ENCODE data around the gene PTPRT. TPM values are rescaled to one million over a fixed set of nuclear protein-coding genes. Genes with fewer than 3 reads are reported as not detected.

Gene PTPRT
- total RNA-seq, 1 donor from 2014 or later = not detected

DNA sequence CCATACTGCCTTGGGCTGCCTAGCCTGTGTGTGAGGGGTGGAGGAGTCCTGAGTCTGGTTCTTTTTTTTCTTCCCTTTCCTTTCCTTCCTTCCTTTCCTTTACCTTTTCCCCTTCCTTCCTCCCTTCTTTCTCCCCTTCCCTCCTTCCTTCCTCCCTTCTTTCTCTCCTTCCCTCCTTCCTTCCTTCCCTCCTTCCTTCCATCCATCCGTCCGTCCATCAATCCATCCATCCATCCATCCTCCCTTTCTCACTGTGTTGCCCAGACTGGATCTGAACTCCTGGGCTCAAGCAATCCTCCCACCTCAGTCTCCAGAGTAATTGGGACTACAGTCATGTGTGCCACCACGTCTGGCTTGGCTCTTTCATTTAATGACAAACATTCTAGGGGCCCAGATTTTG, 820.8 kb downstream of the PTPRT start:
- H3K9me3 Mint-ChIP-seq (ENCODE audit: low read depth) = peaks cover 3% of the 10 kb centered on the region
- no peak overlapping the region for H3K27ac Mint-ChIP-seq (ENCODE audit: unreplicated experiment)
- no peak for DNase-seq (ENCODE audit: low spot score)
- no peaks in the 10 kb centered on the region for H3K27me3 Mint-ChIP-seq (ENCODE audit: low read depth)
- no peaks in the 10 kb centered on the region for H3K36me3 Mint-ChIP-seq (ENCODE audit: low read depth)
- no peak overlapping the region for H3K4me3 Mint-ChIP-seq (ENCODE audit: unreplicated experiment)
- H3K4me1 Mint-ChIP-seq (ENCODE audit: low read depth) = no peaks in the 10 kb centered on the region
- TF ChIP-seq, protein P1, sequence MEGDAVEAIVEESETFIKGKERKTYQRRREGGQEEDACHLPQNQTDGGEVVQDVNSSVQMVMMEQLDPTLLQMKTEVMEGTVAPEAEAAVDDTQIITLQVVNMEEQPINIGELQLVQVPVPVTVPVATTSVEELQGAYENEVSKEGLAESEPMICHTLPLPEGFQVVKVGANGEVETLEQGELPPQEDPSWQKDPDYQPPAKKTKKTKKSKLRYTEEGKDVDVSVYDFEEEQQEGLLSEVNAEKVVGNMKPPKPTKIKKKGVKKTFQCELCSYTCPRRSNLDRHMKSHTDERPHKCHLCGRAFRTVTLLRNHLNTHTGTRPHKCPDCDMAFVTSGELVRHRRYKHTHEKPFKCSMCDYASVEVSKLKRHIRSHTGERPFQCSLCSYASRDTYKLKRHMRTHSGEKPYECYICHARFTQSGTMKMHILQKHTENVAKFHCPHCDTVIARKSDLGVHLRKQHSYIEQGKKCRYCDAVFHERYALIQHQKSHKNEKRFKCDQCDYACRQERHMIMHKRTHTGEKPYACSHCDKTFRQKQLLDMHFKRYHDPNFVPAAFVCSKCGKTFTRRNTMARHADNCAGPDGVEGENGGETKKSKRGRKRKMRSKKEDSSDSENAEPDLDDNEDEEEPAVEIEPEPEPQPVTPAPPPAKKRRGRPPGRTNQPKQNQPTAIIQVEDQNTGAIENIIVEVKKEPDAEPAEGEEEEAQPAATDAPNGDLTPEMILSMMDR (IDR thresholded peaks at IDR 0.05) = no peak

DNA sequence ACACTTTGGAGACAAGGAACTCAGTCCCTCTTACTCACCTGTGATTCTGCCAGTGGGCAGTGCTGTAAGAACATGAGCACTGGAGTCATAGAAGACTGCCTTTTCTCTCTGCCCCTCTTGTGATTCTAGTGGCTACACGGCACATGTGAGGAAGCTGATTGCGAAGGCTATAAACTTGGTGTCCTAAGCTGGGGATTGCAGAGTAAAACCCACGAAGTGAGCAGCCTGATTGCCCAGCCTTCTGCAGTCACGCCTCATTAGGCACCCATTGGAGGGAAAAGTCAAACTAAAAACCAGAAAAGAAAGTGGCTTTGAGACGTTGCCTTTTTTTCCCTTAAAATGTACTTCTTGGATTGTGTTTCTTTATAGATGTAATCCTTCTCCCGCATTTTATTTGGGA, 823.1 kb downstream of the PTPRT start:
- H3K27ac Mint-ChIP-seq (ENCODE audit: unreplicated experiment) = no peak overlapping the region
- H3K27me3 Mint-ChIP-seq (ENCODE audit: low read depth) = no peaks in the 10 kb centered on the region
- no peak overlapping the region for H3K4me3 Mint-ChIP-seq (ENCODE audit: unreplicated experiment)
- no peak for DNase-seq (ENCODE audit: low spot score)
- no peaks in the 10 kb centered on the region for H3K36me3 Mint-ChIP-seq (ENCODE audit: low read depth)
- TF ChIP-seq, protein P1 (IDR thresholded peaks at IDR 0.05) = no peak
- H3K9me3 Mint-ChIP-seq (ENCODE audit: low read depth) = peaks cover 3% of the 10 kb centered on the region
- no peaks in the 10 kb centered on the region for H3K4me1 Mint-ChIP-seq (ENCODE audit: low read depth)

DNA sequence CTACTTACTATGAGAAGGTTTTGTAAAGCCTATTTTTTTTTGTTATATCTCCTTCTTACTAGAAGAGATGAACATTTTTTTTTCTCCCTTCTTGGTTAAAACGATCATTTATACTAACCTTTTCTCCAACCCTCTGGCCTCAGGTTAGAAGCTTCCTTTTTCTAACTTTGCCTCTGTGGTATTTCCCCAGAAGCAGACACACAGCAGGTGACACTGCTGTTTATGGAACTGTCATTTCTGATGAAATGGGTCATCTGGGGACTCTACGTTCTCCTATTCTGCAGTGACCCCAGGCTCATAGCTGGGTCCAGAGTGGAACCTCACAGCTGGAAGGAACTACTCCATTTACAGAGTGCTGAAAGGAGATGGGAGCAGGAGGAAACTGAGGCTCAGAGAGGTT, 825.3 kb downstream of the PTPRT start:
- no peak overlapping the region for H3K4me3 Mint-ChIP-seq (ENCODE audit: unreplicated experiment)

DNA sequence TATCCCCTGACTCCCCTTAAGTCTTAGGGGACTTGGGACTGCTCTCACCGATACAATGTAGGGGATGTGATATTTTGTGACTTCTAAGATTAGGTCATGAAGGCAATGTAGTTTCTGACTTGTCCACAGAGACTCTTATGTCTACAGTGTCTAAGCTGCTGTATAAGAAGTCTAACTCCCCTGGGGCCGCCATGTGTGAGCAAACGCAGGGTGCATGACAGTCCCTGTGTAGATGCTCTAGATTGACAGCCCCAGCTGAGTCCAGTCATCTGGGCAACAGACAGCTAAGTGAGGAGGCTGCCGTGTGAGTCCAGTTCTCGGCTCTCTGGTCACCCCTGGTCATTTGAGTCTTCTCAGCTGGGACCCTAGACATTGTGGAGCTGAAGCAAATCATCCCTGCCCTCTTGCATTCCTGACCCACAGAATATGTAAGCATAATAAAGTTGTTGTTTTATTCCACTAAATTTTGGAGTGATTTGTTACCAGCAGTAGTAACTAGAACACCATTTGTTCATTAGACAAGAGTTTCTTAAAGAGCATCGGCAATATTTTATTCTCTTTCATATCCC, 828.2 kb downstream of the PTPRT start:
- TF ChIP-seq, protein P1 (IDR thresholded peaks at IDR 0.05) = no peak
- Mint-ChIP-seq H3K27me3 (ENCODE audit: low read depth) (no peaks in the 10 kb centered on the region), H3K4me3 (ENCODE audit: unreplicated experiment) (no peak overlapping the region), H3K36me3 (ENCODE audit: low read depth) (no peaks in the 10 kb centered on the region), H3K4me1 (ENCODE audit: low read depth) (no peaks in the 10 kb centered on the region), H3K27ac (ENCODE audit: unreplicated experiment) (no peak overlapping the region), H3K9me3 (ENCODE audit: low read depth) (peaks cover 2% of the 10 kb centered on the region)
- DNase-seq (ENCODE audit: low spot score) = no peak

More for the DNA sequence above, 825.3 kb downstream of the PTPRT start:
- Mint-ChIP-seq H3K27me3 (ENCODE audit: low read depth) (no peaks in the 10 kb centered on the region), H3K36me3 (ENCODE audit: low read depth) (no peaks in the 10 kb centered on the region), H3K4me1 (ENCODE audit: low read depth) (no peaks in the 10 kb centered on the region), H3K9me3 (ENCODE audit: low read depth) (peaks cover 3% of the 10 kb centered on the region), H3K27ac (ENCODE audit: unreplicated experiment) (no peak overlapping the region)
- TF ChIP-seq, protein P1 (IDR thresholded peaks at IDR 0.05) = no peak
- DNase-seq (ENCODE audit: low spot score) = no peak

DNA sequence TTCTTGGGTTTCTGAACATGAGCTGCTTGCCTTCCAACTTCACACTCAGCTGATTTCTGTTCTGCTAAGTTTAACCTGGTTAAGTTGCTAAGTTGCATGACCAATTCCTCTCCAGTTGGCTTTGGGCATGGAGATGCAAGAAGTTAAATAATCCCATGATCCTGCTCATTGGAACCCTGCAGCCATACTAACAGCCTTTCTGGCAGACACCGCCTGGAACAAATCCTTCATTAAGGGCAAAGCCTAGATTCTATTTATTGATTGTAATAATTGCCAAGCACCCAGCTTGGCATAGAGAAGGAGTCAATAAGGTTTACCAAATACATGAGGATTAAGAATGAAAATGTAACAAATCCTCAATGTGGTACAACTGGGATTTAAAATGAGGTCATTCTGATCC, 829.1 kb downstream of the PTPRT start:
- H3K9me3 Mint-ChIP-seq (ENCODE audit: low read depth) = peaks cover 2% of the 10 kb centered on the region
- no peaks in the 10 kb centered on the region for H3K36me3 Mint-ChIP-seq (ENCODE audit: low read depth)
- H3K4me1 Mint-ChIP-seq (ENCODE audit: low read depth) = no peaks in the 10 kb centered on the region
- DNase-seq (ENCODE audit: low spot score) = no peak
- H3K4me3 Mint-ChIP-seq (ENCODE audit: unreplicated experiment) = no peak overlapping the region
- H3K27ac Mint-ChIP-seq (ENCODE audit: unreplicated experiment) = no peak overlapping the region
- H3K27me3 Mint-ChIP-seq (ENCODE audit: low read depth) = no peaks in the 10 kb centered on the region
- TF ChIP-seq, protein P1 (IDR thresholded peaks at IDR 0.05) = no peak

Measured in chondrocyte (in vitro differentiated cells).